AG09319 (cell line): ENCODE measurements around the gene KCNJ6.

Experiments
- DNase-seq: peaks from one replicate; pipeline ENCODE4 v3.0.0-alpha.2; 2010; ENCODE audit warnings: low read depth; ENCODE audit errors: extremely low read depth
- CTCF ChIP-seq: IDR thresholded peaks from 2 replicates; pipeline ENCODE4 v1.5.1; 2011; ENCODE audit warnings: low read depth, mild to moderate bottlenecking, inconsistent platforms, low read length, moderate library complexity

KCNJ6 gene

GRCh38 chr21:37835481-37835880, 80.8 kb downstream of the KCNJ6 start:
- no peak for DNase-seq
- TF ChIP-seq CTCF: no peak

DNA sequence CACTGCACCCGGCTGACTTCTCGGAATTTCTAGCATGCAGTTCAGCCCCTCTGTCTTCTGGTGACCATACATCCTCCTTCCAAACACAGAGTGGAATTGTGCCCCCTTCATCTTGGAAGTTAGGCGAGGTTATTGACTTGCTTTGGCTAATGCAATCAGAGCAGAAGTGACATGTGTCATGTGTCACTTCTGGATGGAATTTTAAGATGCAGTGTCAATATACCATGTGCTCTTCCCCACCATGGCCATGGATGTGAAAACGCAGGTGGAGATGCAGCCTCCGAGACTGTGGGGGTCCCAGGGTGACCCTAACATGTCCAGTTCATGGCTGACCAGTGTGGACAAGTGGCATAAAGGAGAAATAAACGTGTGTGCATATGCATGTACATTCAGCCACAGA, 83.0 kb downstream of the KCNJ6 start:
- no peak for TF ChIP-seq CTCF
- no peak for DNase-seq

- TF ChIP-seq CTCF: no peak
- DNase-seq: no peak
These were observed 86.8 kb downstream of the KCNJ6 start for GRCh38 chr21:37829447-37829846.

GRCh38 chr21:37828991-37829390, 87.3 kb downstream of the KCNJ6 start:
- no peak for DNase-seq
- TF ChIP-seq CTCF: no peak

DNA sequence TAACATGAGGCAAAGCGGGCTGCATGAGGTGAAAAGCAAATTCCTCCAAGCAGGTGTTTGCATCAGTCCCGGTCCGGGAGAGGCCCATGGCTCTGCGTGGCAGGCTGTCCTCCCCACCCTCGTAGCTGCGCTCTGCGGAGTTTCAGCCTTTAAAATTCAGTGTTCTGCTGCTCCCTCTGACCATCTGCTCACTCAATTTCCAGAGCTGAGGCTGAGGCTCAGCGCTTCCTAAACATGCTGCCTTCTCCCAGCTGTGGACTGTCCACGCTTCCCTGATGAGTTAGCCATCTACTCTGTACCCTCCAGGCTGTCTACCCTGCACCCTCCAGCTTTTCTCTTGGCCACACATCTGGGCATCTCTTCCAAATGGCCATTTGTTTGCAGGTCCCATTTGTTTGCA, 87.7 kb downstream of the KCNJ6 start:
- no peak for DNase-seq
- TF ChIP-seq CTCF: no peak

- no peak for DNase-seq
- TF ChIP-seq CTCF: no peak
These were observed 88.3 kb downstream of the KCNJ6 start for GRCh38 chr21:37827913-37828312.

- no peak for TF ChIP-seq CTCF
These were observed 94.3 kb downstream of the KCNJ6 start for GRCh38 chr21:37821786-37822450.

More at GRCh38 chr21:37821786-37822450, 94.3 kb downstream of the KCNJ6 start:
- no peak for DNase-seq
